GM19324 (cell line): ENCODE measurements around the gene COPRS.
A peak's percentile ranks its signal among the peaks of the same experiment; 100 is the strongest.

Experiments used
- ATAC-seq: cut with Tn5 transposase; IDR thresholded peaks from one replicate; pipeline ENCODE4 v1.9.1; 2021; ENCODE audit warnings: mild to moderate bottlenecking, moderate library complexity; ENCODE audit not compliant: unreplicated experiment, low FRiP score

The COPRS gene

GRCh38 chr17:31858642-31859486, at the start of gene COPRS:
COPRS (minus strand) TSS chr17:31859244; CDS start chr17:31859199, 45 bp downstream.
- peak; percentile 81 for ATAC-seq

- ATAC-seq, result no peak
Observed at GRCh38 chr17:31908386-31908785, 49.3 kb upstream of the COPRS start.

DNA sequence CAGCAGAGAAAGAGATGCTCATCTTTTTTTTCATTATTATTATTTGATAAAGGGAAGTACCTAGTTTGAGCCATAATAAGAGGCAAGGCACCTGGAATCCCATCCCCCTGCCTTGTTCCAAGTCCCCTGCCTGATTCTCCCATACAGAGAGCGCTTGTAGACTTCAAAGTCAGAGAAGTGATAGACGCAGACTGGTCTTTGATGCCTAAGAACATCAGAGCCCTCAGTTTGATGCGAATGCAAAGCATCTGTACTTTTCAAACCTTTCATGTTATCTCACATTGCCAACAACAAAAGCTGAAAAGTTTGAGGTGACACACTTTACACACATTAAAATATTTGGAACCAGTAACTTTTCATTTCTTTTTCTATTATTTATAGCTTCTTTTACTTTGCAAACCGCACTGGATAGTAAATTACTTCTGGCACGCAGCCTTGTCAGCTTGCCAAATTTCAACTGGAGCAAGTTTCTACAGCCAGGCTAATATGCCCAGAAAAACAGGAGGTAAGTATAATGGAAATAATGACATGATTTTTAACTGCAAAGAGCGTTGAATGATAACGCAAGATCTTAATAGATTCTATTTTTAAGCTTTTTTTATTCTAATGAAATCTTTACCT, 48.4 kb upstream of the COPRS start:
- ATAC-seq, result no peak

GRCh38 chr17:31903401-31903800, 44.4 kb upstream of the COPRS start:
- no peak for ATAC-seq

- ATAC-seq, result no peak
Observed at GRCh38 chr17:31902693-31903092, 43.6 kb upstream of the COPRS start.

DNA sequence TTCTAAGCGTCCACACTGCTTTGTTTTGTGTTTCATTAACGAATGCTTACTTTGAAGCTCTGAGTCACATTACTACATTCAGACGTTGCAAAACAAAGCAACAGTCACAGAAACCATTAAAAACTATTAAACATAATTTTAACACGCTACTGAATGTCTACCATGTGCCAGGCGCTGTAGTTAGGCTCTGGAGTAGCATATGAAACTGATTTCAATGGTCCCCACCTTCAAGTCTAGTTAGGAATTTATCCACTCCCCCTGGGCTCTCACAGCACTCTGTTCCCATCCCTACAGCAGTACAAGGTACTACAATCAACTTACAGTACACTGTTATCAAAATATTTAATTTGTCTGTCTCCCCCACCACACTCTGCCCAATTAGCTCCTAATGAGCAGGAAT, 41.8 kb upstream of the COPRS start:
- no peak for ATAC-seq

- no peak for ATAC-seq
Observed at GRCh38 chr17:31888124-31888523, 29.1 kb upstream of the COPRS start.

- ATAC-seq, result no peak
Observed at GRCh38 chr17:31882571-31882970, 23.5 kb upstream of the COPRS start.

GRCh38 chr17:31880311-31880710, 21.3 kb upstream of the COPRS start:
- no peak for ATAC-seq

- ATAC-seq, result no peak
Observed at GRCh38 chr17:31878703-31879073, 19.6 kb upstream of the COPRS start.

DNA sequence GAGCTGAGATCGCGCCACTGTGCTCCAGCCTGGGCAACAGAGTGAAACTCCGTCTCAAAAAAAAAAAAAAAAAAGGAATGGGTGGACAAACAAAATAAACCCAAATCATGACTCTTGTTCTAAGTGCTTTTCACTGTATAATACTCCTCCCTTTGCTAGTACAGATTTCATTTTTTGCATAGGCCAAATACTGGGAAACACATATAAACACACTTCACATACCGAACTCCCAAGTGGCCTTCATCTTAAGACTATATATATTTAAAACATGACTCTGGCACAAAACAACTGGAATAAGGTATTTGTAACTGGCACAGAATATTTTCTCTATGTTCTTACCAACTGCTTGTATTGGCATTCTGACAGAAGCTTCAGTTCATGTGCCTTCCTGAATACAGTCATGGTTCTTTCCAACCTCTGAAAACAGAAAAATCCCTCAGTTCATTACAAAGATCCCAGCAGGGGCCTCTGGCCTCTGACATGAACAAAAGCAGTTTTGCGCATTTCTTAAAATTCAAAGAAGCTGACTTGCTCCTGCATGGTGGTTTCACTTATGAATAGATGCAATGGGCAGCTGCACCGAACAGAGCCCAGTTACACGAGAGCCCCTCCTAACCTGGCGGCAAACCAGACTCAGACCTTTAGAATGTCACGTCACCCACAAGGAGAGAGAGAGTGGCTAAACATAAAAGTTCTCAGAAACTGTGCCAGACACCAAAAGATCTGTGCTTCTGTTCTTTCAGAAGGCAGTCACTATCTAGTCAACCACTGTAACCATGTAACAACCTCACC, 19.1 kb upstream of the COPRS start:
- no peak for ATAC-seq

DNA sequence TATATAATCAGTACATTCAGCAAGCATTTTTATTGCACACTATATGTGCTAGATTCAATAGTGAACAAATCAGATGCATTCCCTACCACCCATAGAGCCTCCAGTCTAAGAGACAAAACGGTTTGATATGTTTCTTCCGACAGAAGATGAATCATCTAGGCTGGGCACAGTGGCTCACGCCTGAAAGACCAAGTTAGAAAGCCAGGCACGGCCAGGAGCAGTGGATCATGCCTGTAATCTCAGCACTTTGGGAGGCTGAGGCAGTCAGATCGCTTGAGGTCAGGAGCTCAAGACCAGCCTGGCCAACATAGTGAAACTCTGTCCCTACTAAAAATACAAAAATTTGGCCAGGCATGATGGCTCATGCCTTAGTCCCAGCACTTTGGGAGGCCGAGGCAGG, 18.3 kb upstream of the COPRS start:
- no peak for ATAC-seq

DNA sequence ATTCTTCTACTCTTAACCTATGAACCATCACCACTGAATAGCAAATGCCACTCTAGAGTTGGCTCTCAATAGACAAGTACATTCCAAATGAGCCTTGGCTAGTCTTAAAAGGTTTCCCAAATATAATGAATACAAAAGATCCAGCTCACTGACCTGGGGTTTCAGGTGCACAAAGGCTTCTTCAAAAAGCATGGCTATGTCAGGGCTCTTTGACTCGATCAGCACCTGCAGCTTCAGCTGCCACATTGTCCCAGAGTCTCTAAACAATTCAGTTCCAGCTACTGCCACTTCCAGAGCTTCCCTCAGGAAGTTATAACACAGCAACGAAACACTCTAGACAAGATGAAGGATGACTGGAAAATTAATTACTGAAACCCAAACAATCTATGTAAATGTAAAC, 16.0 kb upstream of the COPRS start:
- no peak for ATAC-seq

DNA sequence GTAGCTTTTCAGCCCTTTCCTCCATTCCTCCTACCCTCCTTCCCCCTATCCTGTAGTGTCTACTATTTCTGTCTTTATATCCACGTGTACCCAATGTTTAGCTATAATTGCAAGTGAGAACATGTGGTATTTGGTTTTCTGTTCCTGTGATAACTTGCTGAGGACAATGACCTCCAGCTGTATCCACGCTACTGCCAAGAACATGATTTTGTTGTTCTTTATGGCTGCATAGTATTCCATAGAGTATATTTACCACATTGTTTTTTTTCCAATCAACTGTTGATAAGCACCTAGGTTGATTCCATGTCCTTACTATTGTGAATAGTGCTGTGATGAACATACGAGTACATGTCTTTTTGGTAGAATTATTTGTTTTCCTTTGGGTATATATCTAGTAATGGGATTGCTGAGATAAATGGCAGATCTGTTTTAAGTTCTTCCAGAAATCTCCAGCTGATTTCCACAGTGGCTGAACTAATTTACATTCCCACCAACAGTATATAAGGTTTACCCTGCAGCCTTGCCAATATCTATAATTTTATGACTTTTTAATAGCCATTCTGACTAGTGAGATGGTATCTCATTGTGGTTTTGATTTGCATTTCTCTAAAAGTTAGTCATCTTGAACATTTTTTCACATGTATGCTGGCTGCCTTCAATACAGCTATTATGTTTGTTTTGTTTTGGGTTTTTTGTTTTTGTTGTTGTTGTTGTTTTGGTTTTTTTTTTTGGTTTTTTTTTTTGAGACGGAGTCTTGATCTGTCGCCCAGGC, 10.9 kb upstream of the COPRS start:
- ATAC-seq, result no peak

DNA sequence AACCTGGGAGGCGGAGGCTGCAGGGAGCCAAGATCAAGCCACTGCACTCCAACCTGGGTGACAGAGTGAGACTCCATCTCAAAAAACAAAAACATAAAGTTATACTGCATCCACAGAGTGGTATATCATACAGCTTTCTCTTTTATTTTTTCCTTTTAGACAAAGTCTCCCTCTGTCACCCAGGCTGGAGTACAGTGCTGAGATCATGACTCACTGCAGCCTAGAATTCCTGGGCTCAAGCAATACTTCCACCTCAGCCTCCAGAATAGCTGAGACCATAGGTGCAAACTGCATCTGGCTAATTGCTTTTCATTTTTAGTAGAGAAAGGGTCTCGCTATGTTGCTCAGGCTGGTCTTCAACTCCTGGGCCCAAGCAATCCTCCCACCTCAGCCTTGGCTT, 10.0 kb upstream of the COPRS start:
- no peak for ATAC-seq

DNA sequence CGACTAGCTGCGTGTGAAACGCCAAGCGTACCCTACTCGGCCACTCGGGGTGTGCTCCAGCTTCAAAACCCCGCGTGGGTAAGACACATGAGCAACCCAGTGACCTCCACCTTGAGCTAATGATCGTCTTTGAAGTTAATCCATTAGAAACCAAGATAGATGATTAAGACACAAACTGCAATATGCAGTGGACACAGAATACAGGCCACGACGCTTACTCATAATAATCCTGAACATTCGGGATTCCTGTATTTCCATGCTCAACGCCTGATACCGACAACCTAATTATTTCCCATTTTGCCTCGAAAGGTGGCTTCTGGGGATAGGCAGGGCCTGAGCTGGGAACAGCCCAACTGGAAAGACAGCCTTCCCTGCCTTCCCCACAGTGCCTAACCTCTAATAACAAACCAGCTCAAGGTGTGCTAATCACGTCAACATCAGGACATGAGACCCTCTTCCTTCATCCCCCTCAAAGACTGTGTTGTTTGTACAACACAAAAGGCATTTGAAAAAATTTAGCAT, 504 bp upstream of the COPRS start:
- no peak for ATAC-seq

DNA sequence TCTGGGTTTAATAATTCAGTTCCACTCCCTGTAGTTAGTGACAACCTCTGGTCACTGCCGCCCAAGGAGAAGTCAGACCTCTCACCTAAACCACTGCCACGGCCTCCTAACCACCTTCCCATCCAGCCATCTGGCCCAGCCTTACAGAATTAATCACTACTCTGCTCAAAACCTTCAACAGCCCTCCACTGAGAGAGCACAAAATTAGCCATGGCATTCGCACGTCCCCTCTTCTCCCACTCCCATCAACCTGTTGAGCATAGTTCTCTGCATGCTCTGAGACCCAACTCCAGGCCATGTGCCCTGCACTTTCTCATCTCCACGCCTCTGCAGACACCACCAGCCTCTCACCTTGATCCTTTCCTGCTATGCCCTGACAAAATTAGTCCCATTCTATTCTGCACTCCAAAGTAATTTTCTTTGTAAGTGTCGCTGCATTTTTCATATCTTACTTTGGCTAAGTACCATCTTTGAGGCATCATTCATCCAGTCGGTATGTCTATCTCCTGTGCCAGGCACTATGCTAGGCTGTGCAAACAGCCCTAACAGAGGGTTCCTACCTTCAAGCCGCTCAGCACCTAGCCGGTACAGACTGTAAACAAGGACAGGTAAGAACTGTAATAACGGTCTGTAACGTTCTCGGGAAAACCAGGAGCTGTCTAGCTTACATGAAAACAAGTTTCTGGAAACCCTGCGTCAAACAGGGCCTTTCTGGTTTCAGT, 963 bp downstream of the COPRS start:
- ATAC-seq, result no peak

GRCh38 chr17:31856750-31857149, 2.3 kb downstream of the COPRS start:
- no peak for ATAC-seq

DNA sequence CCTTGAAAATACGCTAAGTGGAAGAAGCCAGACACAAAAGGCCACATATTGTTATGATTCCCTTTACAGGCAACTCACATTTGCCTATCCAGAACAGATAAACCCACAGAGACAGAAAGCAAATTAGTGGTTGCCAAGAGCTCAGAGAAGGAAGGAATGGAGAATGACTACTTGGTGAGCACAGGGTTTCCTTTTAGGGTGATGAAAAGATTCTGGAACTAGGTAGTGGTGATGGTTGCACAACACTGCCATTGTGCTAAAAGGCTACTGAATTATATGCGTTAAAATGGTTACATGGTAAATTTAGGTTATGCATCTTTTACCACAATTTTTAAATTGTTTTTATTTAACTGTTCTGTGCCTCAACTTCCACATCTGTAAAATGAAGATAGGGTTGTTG, 4.4 kb downstream of the COPRS start:
- ATAC-seq, result no peak
